ENCODE measurements around the gene KRT78.
"Not testable (repeated sequence)": the region's sequence is repeated elsewhere in the genome, so short reads cannot be mapped to it uniquely, and the experiment has no call there.

KRT78 gene

DNA sequence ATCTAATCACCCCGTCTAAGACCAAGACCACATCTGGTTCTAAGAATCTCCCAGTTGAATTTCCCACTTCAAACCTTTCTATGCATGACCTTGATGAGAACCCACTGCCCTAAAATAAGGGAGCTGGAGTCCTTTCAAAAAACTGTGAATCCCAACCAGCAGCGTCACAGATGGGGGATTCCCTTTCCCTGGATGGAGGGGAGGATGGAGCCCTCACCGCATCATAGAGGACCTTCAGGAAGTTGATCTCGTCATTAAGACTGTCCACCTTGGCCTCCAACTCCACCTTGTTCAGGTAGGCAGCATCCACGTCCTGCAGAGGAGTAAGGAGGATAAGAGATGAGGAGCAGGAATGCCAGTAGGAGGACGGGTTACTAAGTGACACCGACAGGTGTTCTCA is 39.6 kb downstream of the KRT78 start:
- no peak for DNase-seq

DNA sequence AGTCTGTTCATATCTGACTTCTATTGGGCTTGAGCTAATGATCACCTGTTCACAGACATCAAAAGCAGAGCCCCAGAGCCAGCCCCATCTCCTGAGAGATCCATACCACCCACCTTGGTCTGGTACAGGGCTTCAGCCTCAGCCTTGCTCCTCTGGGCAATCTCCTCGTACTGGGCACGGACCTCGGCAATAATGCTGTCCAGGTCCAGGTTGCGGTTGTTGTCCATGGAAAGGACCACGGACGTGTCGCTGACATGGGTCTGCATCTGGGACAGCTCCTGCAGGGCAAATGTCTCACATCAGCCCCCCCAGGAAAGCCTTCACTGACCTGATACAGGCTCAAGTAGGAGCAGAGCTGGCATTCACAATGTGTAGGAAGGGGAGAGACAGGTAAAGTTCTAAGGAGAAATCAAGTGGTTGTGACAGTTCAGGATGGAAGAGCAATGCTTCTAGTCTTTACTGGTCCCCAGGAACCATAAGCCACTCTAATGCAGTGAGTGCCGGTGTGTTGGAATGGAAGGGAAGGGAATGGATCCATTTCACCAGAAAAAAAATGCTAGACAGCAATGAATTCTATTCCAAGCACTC is 40.1 kb downstream of the KRT78 start:
- no peak for DNase-seq

DNA sequence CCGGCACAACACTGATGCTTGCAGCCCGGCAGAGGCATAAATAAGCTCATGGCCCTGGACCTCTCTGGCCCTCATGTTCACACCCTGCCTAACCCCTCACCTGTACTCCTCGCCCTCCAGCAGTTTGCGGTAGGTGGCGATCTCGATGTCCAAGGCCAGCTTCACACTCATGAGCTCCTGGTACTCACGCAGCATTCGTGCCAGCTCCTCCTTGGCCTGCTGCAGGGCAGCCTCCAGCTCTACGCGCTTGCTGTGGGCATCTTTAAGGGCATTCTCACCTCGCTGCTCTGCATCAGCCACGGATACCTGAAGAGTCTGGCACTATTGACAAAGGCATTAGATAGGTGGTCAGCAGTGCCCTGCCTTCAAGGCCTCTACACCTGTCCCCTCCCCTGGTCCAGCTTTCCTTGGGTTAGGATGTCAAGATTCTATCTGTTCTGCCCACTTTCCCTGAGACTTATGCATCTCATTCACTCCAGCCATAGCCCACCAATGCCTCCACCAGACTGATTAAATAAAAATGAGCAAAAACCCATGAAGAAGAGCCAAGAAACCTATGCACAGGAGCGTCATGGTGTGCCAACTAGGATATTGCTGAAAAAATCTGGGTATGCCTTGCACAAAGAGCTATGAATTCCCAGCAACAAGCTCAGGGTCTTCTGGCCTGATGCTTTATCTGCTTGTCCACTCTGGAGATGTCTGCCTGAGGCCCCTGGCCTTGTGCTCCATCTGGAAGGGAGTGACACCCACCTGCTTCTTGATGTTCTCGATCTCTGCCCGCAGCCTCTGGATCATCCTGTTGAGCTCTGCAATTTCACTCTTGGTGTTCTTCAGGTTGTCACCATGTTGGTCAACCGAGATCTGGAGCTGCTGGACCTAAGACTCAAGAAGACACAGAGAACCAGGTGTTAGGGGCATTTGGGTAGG is 41.0 kb downstream of the KRT78 start:
- DNase-seq: no peak

DNA sequence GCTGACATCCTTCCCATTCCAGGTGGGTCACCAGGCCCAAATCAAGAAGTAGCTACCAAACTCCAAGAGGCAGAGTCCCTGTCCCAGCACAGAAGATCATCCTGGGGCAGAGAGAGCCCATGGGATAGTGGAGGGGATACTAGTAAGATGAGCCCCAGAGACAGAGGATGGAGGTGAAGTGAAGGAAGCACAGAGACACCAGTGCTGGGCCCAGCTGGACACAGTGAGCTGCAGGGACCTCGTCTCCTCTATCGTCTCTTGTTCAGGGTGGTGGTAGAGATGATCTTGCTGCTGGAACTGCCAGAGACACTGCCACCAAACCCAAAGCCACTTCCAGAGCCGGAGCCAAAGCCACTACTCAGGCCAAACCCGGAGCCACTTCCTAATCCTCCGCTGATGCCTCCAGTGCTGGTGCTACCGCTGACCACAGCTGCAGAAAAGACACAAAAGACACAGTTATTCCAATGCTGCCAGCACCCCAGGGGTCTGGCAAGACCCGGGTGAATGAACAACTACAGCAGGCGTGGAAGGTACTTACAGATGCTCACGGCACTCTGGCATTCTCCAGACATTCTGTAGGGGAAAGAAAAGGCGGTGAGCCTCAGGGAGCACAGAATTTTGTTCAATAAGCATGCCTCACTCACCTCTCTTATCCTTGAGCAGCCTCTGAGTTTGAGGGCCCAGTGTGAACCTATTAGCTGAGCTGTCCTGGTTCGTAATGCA is 41.8 kb downstream of the KRT78 start:
- DNase-seq: no peak

DNA sequence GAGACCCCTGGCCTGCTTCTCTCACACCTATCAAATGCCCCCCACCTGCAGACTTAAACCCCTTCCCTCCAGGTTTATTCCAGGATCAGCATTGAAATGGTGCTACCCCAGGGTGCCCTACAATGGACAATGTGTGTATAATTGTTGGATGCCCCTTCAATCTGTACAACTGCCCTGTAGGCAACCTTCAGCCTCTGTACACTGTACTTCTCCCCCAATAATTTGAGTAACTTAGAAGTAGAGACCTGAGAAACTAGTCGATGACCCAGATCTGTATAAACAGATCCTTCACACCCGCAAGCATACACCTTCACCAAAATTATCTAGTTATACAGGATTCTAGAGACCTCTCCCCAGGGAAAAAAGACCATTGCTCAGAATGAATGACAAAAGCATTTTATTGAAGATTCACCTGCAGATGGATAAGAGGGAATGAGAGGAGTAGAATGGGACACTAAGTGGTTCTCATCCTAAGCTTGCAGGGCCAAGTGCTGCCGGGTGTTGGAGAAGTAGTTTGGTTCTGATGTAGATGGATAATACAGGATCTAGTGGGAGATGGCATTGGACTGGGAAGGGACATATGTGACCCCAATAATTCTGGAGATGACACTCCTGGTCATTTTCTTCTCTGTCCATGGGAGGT is 42.5 kb downstream of the KRT78 start:
- no peak for DNase-seq

DNA sequence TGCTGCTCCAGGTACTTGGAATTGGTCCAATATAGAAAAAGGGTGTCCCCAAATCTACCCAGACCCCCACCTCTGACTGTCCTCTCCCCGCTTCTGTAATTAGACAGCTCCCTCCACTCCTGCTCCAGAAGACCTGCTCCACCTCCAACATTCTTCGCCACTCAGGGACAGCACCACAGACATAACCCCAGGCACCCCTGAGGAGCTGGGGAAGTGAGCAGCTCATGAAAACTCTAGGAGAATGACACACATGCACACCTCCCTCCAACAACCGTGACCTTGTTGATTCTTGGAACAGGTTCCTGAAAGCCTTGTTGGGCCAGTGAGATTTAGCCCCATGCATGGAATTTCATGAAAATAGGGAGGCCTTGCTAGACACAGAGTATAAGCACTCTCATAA is 43.1 kb downstream of the KRT78 start:
- no peak for DNase-seq

DNA sequence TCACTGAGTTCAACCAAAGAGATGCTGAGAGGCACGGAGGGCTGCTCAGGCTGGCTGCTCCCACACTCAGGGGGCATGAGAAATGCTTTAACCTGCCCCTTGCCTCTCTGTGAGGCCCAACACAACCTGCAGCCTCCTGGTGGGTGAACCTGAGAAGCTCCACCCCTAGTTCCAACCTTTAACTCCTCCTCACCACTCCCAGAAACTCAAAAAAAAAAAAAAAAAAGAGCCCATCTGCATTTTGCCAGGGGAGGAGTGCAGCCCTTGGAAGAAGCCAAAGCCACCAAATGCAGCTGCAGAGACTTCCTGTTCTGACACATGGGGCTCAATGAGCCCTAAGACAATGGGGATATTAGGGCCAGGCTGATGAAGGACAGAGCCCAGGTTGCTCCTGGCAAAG is 43.8 kb downstream of the KRT78 start:
- no peak for DNase-seq

DNA sequence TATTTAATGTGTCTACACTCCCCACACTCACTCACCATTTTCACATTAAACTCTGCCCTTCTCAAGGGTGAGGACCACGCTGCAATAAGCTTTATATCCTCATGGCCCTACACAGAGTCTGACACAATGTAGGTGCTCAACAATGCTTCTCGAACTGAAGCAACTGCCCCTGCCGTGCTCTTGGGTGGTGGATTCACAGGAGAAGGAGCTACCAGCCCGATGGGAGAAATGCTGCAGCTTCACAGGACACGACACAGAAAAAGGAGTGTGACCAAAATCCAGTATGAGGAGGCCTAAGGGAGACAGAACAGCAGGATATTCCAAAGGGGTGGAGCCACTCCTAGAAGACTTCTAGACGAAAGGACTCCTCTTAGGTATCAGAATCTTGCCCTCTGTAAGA is 46.4 kb downstream of the KRT78 start:
- no peak for DNase-seq

DNA sequence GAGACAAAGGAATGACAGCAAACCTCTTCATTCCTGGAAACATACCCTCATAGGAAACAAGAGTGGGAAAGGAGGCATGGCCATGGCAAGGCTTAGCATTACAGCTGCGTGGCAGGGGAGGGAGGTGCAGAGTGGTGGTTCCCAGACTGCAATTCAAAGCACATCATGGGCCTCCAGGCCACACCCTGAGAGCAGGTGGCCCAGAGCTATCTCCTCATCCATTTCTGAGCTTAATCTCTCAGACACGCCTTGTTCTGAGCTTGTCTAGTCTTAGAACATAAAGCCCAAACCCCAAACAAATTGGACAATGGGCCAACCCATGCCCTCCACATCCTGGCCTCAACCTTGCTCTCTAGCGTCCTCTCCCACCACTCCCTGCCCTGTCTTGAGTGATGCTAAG is 47.0 kb downstream of the KRT78 start:
- no peak for DNase-seq

DNA sequence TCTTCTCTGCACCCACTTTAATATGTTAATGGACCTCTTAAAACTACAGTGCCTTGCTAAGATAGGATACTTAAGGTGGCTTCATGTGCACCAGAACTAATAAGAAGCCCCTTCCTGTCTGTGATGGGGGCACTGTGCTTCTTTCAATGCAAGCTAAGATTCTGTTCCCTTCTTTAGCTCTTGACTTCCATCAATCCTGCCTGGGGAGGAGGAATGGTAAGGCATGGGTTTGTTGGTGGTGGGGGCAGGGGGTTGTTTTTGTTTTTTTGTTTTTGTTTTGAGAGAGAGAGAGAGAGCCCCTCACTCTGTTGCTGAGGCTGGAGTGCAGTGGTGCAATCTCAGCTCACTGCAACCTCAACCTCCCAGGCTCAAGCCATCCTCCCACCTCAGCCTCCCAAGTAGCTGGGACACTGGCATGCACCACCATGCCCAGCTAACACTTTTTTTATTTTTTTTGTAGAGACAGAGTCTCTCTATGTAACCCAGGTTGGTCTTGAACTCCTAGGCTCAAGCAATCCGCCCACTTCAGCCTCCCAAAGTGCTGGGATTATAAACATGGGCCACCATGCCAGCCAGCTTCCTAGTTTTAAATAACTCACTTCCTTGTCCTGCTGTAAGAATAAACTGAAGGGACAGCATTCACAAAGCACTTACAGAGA is 48.4 kb downstream of the KRT78 start:
- DNase-seq: no peak

DNA sequence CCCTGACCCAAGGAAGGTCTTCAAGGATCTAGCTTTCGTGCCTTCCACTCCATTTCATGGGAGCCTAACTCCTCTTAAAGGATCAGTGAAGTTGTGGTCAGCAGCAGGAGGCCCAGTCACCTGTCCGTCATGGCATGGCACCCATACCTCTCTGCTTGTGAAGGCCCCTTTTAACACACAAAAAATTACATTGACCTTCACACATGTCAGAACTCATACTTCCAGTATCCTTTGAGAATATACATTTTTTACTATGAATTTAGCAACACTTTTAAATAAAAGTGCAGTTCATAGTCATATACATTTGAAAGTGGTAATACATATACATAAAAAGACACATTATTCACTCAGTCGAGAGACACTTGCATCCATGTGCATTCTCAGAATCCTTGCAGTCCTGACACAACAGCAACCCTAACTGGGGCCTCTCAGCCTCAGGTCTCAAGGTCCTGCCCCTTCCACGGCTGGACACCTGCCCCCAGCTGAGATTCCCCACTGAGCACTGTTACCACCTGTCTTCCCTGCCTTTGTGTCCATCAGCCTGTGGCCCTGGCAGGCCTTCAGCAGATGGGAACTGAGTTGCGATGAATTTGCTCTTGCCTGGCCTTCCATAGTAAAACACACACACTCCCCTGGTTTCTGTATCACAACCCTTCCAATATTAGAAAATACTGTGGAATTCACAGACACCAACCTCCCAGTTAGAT is 49.1 kb downstream of the KRT78 start:
- DNase-seq: no peak

DNA sequence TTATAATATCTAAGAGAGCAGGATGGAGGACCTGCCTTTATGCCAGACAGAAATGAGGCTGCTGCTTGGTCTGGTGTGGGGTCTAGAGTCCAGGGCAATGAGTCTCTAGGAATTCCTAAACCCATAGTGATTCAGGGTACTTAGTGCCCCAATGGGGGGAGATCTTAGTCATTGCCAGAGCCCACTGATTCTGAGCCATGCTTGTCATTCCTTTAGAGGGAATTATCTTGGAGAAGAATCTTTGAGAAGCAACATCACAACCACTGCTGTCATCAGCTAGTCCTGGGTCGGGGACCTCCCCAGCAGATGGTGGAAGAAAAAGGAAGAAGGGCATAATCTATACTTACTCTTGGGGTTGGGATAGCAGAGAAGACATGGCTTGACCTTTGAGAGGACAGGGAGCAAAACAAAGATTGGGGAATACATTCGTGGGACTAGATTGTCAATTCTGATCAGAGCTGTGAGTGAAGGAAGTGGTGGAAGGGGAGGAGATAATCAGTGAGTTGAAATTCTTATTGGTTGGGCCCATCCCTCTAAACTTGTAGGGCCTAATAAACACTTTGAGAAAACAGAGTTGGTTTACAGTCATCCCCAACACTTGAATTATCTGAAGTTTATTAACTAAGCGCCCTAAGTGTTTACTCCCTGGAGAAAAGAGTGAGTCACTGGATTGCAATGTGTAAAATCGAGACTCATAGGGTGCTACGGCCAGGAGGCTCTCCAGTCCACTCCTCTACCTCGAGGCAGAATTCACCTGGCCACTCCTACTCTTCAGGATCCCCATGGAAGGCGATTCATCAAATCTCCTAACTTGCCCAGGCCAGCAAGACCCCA is 49.9 kb downstream of the KRT78 start:
- DNase-seq: no peak

DNA sequence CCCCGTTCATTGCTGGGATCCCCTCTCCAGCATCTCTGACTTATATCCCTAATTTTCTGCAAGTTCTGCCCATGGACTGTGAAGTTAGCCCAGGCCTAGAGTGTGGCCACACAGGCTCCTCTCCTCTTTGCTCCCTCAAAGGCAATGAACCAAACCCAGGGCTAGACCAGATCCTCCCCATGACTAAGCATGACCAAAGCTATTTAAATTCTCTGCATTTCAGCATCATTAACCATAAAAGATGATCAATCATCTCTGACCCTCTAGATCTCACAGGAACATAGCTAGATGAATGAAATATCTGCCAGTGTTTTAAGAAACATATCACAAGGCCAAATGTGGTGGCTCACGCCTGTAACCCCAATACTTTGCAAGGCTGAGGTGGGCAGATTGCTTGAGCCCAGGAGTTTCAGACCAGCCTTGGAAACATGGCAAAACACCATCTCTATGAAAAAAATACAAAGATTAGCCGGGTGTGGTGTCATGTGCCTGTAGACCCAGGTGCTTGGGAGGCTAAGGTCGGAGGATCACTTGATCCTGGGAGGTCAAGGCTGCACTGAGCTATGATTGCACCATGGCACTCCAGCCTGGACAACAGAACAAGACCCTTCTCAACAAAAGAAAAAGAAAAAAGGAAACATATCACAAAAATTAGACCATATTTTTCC is 50.7 kb downstream of the KRT78 start:
- no peak for DNase-seq

DNA sequence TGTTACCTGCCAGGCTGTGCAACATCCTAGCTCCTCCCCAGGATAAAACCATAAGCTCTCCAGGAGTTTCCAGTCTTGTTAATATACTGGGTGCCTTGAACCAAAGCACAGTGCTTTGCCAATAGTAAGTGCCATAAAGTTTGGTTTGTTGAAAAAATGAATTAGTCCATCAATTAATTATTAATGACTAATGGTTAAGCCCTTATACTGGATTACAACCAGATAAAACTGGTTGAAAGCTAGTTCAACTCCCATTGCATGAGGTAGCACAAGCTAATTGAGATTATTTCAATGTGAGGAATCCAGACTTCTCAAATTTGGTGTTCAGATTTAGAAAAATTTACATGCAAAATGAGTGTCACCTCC is 51.3 kb downstream of the KRT78 start:
- DNase-seq: no peak

DNA sequence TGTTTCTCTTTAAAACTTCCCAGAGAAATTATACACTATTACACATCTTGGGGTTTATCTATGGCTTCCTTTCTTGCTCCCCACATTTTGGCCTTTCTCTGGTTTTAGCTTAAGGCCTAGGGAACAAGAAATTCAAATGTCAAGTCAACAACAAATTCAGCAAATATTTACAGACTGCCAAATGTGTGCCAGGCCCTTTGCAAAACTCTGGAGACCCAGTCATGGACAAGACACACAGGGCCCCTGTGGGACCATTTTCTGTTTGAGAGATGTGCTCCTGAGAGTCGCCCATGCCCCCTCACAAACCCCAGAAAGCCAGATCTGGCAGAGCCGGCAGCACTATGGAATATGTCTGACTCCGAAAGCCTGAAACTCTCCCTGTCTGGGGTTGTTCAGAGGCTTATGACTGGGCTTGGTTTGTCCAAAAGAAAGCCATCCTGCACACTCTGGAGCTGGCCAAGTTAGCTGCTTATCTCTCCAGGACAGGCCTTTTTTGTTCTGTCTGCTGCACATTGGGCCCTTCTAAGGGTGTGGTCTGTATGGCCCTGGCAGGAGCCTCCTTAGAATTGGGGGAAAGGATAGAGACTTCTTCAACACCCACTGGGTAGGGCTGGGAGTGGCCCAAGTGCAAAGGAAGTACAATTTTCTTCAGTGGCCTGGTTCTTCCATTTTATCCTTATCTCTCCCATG is 51.8 kb downstream of the KRT78 start:
- no peak for DNase-seq

DNA sequence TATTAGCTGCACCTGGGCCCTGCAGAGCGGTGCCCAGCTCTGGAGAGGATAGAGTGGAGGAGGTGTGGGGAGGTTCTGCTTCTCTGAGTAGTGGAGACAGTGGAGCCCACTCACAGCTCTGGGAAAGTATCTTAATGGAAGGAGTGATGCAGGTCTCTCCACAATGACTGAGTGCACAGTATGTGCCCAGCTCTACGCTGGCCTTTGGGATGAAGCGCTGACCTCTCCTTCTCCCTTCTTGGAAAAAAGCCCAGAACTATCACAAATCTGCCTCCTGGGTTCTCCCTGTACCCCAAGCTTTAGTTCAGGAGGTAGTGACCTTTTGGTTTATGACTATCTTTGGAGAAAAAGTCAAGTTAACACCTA is 52.4 kb downstream of the KRT78 start:
- no peak for DNase-seq

DNA sequence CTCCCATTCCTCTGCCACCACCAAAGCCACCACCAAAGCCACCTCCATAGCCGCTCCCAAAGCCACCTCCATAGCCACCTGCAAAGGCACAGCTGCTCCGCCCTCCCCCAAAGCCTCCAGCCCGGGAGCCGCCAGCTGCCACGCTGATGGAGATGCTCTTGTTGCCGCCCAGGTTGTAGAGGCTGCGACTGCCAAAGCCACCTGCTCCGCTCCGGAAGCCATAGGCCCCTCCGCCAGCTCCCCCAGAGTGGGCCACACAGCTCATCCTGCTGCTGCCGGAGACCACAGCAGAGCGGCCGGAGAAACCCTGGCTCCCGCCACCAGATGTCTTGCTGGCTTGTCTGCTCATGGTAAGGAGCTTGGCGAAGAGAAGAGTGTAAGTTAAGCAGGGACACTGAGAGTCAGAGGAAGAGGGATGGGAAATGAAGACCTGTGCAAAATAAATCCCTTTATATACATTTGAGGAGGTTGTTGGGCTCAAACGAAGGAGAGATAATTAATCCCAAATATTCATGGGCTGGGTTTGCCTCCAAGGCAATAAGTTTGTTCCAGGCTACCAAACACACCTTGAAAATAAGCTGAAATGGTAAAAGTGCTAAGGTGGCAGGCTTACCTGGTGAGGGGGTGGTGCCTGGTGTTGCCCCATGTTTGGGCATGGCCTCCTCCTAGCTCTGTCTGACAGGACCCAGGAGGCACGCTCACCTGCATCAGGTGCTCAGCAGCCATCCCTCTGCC is 52.9 kb downstream of the KRT78 start, which contains the start of gene KRT3:
KRT3 (minus strand) TSS at position 424 of the 735 bp plus-strand sequence; CDS start at position 349, 75 bp downstream.
- no peak for DNase-seq

DNA sequence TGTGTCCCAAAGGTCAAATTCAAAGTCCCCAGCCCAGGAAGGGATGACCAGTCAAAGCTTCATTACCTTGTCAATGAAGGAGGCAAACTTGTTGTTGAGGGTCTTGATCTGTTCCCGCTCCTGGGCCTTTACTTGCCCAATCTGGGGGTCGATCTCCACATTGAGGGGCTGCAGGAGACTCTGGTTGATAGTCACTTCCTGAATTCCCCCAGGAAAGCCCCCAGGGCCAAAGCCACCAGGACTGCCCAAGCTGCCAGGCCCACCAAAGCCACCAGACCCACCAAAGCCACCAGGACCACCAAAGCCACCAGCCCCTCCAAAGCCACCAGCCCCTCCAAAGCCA is 53.5 kb downstream of the KRT78 start:
- DNase-seq: not testable (repeated sequence)

All from inflammatory macrophage treated with lipopolysaccharide for 4 hours (primary cell).